Measurements from ENCODE around the gene ANTXR1.

Gene ANTXR1

DNA sequence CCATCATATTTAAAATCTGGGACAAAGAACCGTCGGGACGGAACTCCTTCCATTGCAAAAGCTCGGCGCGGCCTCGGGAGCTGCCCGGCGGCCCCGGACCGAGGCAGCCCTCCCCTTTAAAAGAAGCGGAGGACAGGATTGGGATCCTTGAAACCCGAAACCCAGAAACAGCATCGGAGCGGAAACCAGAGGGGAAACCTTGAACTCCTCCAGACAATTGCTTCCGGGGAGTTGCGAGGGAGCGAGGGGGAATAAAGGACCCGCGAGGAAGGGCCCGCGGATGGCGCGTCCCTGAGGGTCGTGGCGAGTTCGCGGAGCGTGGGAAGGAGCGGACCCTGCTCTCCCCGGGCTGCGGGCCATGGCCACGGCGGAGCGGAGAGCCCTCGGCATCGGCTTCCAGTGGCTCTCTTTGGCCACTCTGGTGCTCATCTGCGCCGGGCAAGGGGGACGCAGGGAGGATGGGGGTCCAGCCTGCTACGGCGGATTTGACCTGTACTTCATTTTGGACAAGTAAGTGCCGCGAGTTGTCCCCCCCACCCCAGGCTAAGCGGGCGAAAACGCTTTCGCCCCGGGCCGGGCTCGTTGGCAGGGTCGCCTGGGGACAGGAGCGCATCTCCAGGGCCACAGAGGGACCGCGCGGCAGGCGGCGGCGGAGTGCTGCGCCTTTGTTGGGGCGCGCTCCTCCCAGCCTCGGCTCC, at the start of gene ANTXR1:
ANTXR1 (plus strand) TSS at position 38 of the 698 bp plus-strand sequence; CDS start at position 359, 321 bp downstream.
- H3K27me3 Mint-ChIP-seq: peaks cover 29% of the 10 kb centered on the region
- peak; percentile 60 for ATAC-seq (ENCODE audit: low read depth)

DNA sequence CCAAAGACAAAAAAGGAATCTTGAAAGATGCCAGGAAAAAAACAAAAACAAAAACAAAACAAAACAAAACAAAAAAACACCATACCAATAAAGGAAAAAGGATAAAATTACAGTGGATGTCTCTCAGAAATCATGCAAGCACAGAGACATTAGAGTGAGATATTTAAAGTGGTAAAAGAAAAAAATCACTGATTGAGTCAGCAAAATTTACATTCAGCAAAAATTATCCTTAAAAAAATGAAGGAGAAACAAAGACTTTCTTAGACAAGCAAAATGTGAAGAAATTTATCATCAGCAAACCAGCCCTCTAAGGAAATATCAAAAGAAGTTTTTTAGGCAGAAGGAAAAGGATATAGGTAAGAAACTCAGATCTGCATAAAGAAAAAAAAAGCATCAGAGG, 48.7 kb upstream of the ANTXR1 start:
- H3K4me3 Mint-ChIP-seq: no peak overlapping the region
- no peaks in the 10 kb centered on the region for H3K4me1 Mint-ChIP-seq
- peaks cover 1% of the 10 kb centered on the region for H3K9me3 Mint-ChIP-seq
- H3K36me3 Mint-ChIP-seq: no peaks in the 10 kb centered on the region
- H3K27me3 Mint-ChIP-seq: peaks cover 9% of the 10 kb centered on the region
- no peak overlapping the region for H3K27ac Mint-ChIP-seq
- ATAC-seq (ENCODE audit: low read depth) (no peak), DNase-seq (ENCODE audit: low spot score in 2 of 2) (no peak)

More for the DNA sequence above, at the start of gene ANTXR1:
- peaks cover 2% of the 10 kb centered on the region for H3K36me3 Mint-ChIP-seq
- DNase-seq (ENCODE audit: low spot score in 2 of 2): peak in 1 of 2 donors; percentile 23
- no peaks in the 10 kb centered on the region for H3K9me3 Mint-ChIP-seq
- H3K4me3 Mint-ChIP-seq: peak within 1 kb of the TSS; percentile 81
- no peak within 1 kb of the TSS for H3K27ac Mint-ChIP-seq
- H3K4me1 Mint-ChIP-seq: peaks cover 16% of the 10 kb centered on the region

DNA sequence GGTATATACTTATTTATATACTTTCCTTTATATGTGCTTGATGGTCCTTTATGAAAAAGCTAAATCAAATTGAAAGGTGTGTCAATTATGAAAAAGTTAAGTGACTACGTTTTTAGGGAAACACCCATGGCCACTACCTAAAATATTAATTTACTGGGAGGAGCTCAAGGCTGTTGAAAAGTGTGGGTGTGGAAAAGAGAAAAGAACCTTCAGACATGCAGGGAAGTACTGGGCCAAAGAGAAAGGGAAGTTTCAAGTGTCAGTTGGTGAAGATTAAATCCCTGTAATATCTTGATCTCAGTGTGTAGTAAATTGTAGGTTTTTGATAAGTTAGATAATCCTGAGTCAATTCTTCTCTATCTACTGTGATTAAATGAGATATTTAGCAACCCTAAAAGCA, 44.8 kb upstream of the ANTXR1 start:
- DNase-seq (ENCODE audit: low spot score in 2 of 2): no peak
- Mint-ChIP-seq H3K36me3 (no peaks in the 10 kb centered on the region), H3K27me3 (peaks cover 4% of the 10 kb centered on the region), H3K27ac (no peak overlapping the region), H3K9me3 (peaks cover 1% of the 10 kb centered on the region), H3K4me1 (no peaks in the 10 kb centered on the region), H3K4me3 (no peak overlapping the region)
- no peak for ATAC-seq (ENCODE audit: low read depth)

DNA sequence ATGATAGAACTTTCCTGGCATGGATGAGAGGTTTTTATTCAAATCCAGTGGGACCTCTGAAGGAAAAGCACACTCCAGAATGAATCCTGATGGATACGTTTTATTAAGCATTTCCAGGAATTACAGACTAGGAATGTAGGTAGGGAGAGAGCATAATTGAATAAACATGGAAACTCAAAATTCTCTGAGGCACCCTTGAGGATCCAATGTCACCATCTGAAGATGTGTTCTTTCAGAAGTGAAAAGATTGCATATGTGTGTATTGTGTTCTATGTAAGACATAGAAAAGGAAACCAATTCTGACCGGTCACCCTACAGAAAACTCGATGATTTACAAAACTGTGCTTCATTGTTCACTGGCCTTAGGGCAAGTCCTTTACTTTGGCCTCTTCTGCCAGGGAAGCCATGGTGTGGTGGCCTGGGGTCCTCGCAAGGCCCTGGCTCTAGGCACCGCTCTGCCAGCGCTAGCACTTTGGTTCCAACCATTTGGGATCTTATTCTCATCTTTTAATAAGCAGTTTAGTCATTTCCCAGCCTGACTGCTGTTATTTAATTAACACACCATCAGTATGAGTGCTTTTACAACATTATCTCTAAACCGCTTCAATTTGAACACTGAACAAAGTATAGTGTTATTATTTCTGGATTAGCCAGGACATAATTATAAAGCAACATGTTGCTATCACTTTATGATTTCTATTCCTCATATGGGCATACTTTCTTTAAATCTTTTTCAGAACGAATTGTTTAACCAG, 43.1 kb upstream of the ANTXR1 start:
- Mint-ChIP-seq H3K27me3 (peaks cover 4% of the 10 kb centered on the region), H3K4me1 (no peaks in the 10 kb centered on the region), H3K27ac (no peak overlapping the region), H3K4me3 (no peak overlapping the region), H3K36me3 (no peaks in the 10 kb centered on the region), H3K9me3 (peaks cover 1% of the 10 kb centered on the region)
- ATAC-seq (ENCODE audit: low read depth): no peak
- DNase-seq (ENCODE audit: low spot score in 2 of 2): no peak

DNA sequence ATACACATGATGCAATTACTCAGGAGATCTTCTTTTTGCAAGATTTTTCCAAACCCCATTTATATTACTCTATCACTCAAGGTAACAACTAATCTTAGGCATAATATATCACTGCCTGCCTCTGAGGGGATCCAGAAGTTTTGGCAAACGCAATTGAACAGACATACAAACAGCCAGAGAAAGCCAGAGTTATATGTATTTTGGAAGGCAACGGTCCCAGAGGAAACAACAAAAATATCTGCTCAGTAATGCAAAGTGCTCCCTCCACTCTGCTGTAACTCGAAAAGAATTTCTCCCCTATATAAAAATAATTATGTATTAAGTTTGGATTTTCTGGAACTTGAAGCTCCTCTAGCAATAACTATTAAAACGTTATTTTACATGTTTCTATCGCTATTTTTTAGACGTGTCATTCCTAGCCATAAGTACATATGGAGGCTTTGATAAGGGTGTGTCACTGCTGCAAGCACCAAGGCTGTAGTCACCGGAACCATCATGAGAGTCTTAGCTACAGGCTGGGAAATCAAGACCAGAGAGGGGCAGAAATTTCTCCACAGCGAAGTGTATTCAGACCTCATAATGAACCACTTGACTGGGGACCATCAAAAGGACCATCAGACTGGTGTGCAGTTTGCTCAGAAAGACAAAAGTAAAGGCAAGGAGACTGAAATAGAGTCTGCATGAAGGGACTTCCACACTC, 42.3 kb upstream of the ANTXR1 start:
- peaks cover 4% of the 10 kb centered on the region for H3K27me3 Mint-ChIP-seq
- no peak for ATAC-seq (ENCODE audit: low read depth)

DNA sequence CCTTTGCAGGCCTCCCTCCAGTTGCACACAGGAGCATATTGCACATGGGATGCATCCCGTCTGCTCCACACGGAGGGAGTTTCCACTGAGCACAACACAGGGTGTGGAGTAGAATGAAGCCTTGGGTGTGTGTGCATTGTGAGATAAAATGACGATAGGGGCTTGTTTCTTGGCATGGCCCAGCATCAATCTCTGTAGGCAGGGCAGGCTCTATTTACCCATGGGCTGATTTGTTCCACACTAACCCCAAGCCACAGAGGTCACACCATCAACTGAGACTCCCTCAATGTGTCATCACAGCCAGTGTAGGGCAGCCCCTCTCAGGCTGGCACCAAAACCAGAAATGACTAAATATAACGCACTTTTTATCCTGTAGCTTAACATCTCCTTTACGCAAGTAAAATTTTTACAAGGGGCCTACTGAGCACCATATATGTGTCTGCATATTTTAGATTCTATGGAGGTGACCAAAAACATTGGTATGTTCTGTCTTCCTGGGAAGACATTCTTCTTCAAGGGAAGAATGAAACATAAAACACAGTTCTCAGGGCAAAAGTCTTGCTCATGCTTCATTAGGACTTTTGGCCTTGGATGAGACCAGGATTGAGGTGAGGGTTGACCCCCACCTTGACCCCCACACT, 41.3 kb upstream of the ANTXR1 start:
- H3K9me3 Mint-ChIP-seq: peaks cover 1% of the 10 kb centered on the region
- peaks cover 4% of the 10 kb centered on the region for H3K27me3 Mint-ChIP-seq
- H3K27ac Mint-ChIP-seq: no peak overlapping the region
- ATAC-seq (ENCODE audit: low read depth) (no peak), DNase-seq (ENCODE audit: low spot score in 2 of 2) (no peak)
- no peaks in the 10 kb centered on the region for H3K4me1 Mint-ChIP-seq
- H3K36me3 Mint-ChIP-seq: no peaks in the 10 kb centered on the region
- H3K4me3 Mint-ChIP-seq: no peak overlapping the region

More for the DNA sequence above, 42.3 kb upstream of the ANTXR1 start:
- Mint-ChIP-seq H3K36me3 (no peaks in the 10 kb centered on the region), H3K4me1 (no peaks in the 10 kb centered on the region), H3K27ac (no peak overlapping the region), H3K9me3 (peaks cover 1% of the 10 kb centered on the region), H3K4me3 (no peak overlapping the region)
- no peak for DNase-seq (ENCODE audit: low spot score in 2 of 2)

DNA sequence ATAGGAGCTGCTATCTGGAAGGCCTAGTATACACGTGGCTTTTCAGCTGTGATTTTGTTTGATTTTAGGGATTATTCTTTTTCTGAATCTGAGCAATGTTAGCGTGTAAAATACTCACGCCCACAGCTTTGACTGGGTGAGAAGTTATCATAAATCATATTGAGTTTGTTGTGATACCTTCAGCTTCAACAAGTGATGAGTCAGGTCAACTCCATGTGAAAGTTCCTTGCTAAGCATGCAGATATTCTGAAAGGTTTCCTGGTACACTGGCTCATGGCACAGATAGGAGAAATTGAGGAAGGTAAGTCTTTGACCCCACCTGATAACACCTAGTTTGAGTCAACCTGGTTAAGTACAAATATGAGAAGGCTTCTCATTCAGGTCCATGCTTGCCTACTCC, 38.7 kb upstream of the ANTXR1 start, which contains the start of gene GKN1:
GKN1 (plus strand) TSS at position 386 of the 400 bp plus-strand sequence. CDS start 42 bp downstream, outside the sequence.
- H3K4me1 Mint-ChIP-seq: no peaks in the 10 kb centered on the region
- H3K27ac Mint-ChIP-seq: no peak within 1 kb of the TSS
- H3K27me3 Mint-ChIP-seq: peaks cover 10% of the 10 kb centered on the region
- no peak within 1 kb of the TSS for H3K4me3 Mint-ChIP-seq
- ATAC-seq (ENCODE audit: low read depth) (no peak), DNase-seq (ENCODE audit: low spot score in 2 of 2) (no peak)
- no peaks in the 10 kb centered on the region for H3K9me3 Mint-ChIP-seq
- H3K36me3 Mint-ChIP-seq: no peaks in the 10 kb centered on the region

DNA sequence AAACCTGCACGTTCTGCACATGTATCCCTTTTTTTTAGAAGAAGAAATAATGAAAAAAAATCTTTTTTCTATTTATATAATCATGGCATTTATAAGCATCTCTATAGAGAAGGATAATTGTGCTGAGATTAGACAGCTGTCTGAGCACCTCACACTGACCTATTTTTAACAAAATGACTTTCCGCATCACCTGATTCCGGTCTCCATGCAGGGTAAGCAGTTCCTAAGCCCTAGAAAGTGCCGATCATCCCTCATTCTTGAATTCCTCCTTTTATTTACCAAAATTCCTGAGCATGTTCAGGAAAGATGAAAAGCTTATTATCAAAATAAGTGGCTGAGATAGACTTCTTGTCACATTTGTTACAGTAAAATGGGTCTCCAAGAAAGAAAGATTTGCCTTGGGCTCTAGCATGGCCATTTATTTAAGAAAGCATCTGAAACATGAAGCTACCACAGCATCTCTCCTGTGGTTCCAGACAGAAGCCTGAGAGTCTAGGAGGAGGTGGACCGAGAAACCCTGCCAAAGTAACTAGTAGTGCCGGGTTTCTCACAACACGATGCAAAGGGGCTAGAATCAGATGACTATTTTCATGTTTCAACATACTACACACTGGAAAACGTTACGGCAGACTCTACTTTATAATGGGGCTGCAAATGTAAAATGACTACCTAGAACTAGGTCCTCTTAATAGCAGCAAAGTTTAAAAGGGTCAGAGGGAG, 37.9 kb upstream of the ANTXR1 start:
- ATAC-seq (ENCODE audit: low read depth): no peak
- Mint-ChIP-seq H3K4me1 (no peaks in the 10 kb centered on the region), H3K36me3 (no peaks in the 10 kb centered on the region), H3K27me3 (peaks cover 13% of the 10 kb centered on the region), H3K4me3 (no peak overlapping the region), H3K9me3 (no peaks in the 10 kb centered on the region), H3K27ac (no peak overlapping the region)
- no peak for DNase-seq (ENCODE audit: low spot score in 2 of 2)

DNA sequence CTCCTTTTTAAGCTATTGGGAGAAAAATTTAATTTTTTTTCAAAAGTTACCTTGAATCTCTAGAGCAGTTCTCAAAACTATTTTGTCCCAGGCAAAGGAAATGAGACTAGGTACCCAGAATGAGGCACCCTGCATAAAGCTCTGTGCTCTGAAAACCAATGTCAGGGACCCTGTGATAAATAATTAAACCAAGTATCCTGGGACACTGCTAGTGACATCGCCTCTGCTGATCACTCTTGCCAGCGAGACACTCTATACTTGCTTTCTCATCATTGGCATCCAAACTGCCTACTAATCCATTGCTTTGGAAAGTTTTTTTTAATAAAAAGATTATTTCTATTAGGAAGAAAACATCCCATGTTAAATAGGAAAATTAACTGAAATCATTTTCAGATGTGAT, 37.1 kb upstream of the ANTXR1 start:
- Mint-ChIP-seq H3K4me1 (no peaks in the 10 kb centered on the region), H3K27ac (no peak overlapping the region), H3K9me3 (no peaks in the 10 kb centered on the region), H3K4me3 (no peak overlapping the region), H3K36me3 (no peaks in the 10 kb centered on the region), H3K27me3 (peaks cover 13% of the 10 kb centered on the region)
- DNase-seq (ENCODE audit: low spot score in 2 of 2) (no peak), ATAC-seq (ENCODE audit: low read depth) (no peak)

DNA sequence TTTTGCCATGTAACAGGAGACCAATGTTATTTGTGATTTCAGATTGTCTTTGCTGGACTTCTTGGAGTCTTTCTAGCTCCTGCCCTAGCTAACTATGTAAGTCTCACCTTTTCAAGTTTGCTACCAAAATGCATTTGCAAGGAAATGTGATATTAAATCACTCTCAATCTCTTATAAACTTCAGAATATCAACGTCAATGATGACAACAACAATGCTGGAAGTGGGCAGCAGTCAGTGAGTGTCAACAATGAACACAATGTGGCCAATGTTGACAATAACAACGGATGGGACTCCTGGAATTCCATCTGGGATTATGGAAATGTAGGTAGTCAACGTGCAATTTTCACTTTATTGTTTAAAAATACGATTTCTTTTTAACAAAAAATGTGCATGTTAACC, 35.5 kb upstream of the ANTXR1 start:
- ATAC-seq (ENCODE audit: low read depth): no peak
- no peaks in the 10 kb centered on the region for H3K36me3 Mint-ChIP-seq

DNA sequence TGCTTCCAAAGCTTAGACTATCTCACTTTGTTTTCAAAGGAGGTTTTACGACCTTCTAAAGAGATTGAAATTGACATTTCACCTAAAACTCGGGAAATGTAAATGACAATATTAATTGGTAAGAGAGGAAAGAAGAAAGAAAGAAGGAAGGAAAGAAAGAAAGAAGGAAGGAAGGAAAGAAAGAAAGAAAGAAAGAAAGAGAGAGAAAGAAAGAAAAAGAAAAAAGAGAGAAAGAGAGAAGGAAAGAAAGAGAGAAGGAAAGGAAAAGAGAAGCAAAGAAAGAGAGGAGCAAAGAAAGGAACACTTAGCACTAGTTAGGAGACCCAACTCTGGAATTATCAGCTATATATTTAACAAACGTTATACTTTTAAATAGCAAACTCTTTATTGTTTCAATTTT, 34.9 kb upstream of the ANTXR1 start:
- Mint-ChIP-seq H3K36me3 (no peaks in the 10 kb centered on the region), H3K4me3 (no peak overlapping the region), H3K27me3 (peaks cover 16% of the 10 kb centered on the region), H3K27ac (no peak overlapping the region), H3K4me1 (no peaks in the 10 kb centered on the region), H3K9me3 (no peaks in the 10 kb centered on the region)
- no peak for ATAC-seq (ENCODE audit: low read depth)
- no peak for DNase-seq (ENCODE audit: low spot score in 2 of 2)

More for the DNA sequence above, 35.5 kb upstream of the ANTXR1 start:
- Mint-ChIP-seq H3K4me3 (no peak overlapping the region), H3K4me1 (no peaks in the 10 kb centered on the region), H3K27me3 (peaks cover 16% of the 10 kb centered on the region), H3K27ac (no peak overlapping the region), H3K9me3 (no peaks in the 10 kb centered on the region)
- DNase-seq (ENCODE audit: low spot score in 2 of 2): no peak

DNA sequence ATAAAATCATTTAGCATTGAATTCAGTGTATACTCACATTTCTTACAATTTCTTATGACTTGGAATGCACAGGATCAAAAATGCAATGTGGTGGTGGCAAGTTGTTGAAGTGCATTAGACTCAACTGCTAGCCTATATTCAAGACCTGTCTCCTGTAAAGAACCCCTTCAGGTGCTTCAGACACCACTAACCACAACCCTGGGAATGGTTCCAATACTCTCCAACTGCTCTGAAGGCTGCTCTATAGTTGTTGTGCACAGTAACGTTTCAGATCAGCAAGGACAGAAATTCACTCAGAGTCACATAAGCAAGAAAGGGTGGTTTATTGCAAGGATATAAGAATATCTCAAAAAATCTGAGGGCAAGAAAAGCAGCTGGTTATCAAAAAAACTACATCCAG, 32.0 kb upstream of the ANTXR1 start:
- Mint-ChIP-seq H3K36me3 (no peaks in the 10 kb centered on the region), H3K4me3 (no peak overlapping the region), H3K9me3 (no peaks in the 10 kb centered on the region), H3K27me3 (peaks cover 17% of the 10 kb centered on the region), H3K27ac (no peak overlapping the region), H3K4me1 (no peaks in the 10 kb centered on the region)
- DNase-seq (ENCODE audit: low spot score in 2 of 2) (no peak), ATAC-seq (ENCODE audit: low read depth) (no peak)

DNA sequence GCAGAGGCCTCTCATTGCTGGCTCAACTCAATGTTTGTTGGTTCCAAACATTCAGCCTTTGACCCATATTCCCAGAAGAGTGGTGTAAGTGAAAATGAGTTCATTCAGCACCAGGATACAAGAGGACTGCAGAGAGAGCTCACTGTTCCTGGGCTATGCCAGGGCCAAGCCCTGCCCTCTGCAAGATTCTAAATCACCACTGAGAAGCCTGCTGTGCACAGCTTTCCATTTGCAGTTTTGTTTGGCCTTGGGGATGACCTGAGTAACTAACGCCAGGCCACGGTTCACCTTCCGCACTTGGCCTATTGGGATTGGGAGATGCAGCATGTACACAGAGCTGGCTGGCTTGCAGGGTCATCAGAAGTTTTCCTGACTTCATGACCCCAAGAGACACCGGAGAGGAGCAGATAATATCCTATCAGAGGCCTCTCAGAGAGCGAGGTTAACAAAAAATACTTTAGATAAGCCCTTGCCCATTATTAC, 25.9 kb upstream of the ANTXR1 start:
- no peaks in the 10 kb centered on the region for H3K9me3 Mint-ChIP-seq
- no peak overlapping the region for H3K27ac Mint-ChIP-seq
- ATAC-seq (ENCODE audit: low read depth) (no peak), DNase-seq (ENCODE audit: low spot score in 2 of 2) (no peak)
- peaks cover 4% of the 10 kb centered on the region for H3K27me3 Mint-ChIP-seq
- no peak overlapping the region for H3K4me3 Mint-ChIP-seq
- H3K36me3 Mint-ChIP-seq: no peaks in the 10 kb centered on the region
- no peaks in the 10 kb centered on the region for H3K4me1 Mint-ChIP-seq
